COR-L47 (cell line): Measurements from ENCODE around the gene IZUMO4.

Experiments
- DNase-seq: peaks from one replicate; lab custom pipeline; 2025; lab: John Stamatoyannopoulos, UW

Gene IZUMO4

GRCh38 chr19:2108251-2109016 lies 11.7 kb downstream of the IZUMO4 start:
- no peak for DNase-seq

- no peak for DNase-seq
These were observed 12.5 kb downstream of the IZUMO4 start for GRCh38 chr19:2109046-2109864.

- DNase-seq, result no peak
These were observed 14.1 kb downstream of the IZUMO4 start for GRCh38 chr19:2110822-2111221.

GRCh38 chr19:2111425-2111824 lies 14.7 kb downstream of the IZUMO4 start:
- DNase-seq, result no peak

GRCh38 chr19:2111886-2112285 lies 15.2 kb downstream of the IZUMO4 start:
- no peak for DNase-seq

- no peak for DNase-seq
These were observed 16.0 kb downstream of the IZUMO4 start for GRCh38 chr19:2112516-2113320.

- DNase-seq, result no peak
These were observed 16.9 kb downstream of the IZUMO4 start for GRCh38 chr19:2113439-2114211.

GRCh38 chr19:2114218-2114617 lies 17.5 kb downstream of the IZUMO4 start:
- no peak for DNase-seq

- no peak for DNase-seq
These were observed 18.1 kb downstream of the IZUMO4 start for GRCh38 chr19:2114821-2115220.

- DNase-seq, result no peak
These were observed 18.6 kb downstream of the IZUMO4 start for GRCh38 chr19:2115324-2115723.

- DNase-seq, result no peak
These were observed 19.3 kb downstream of the IZUMO4 start for GRCh38 chr19:2115911-2116426.

- no peak for DNase-seq
These were observed 19.8 kb downstream of the IZUMO4 start for GRCh38 chr19:2116507-2116906.

GRCh38 chr19:2117215-2117960 lies 20.7 kb downstream of the IZUMO4 start:
- no peak for DNase-seq

GRCh38 chr19:2118438-2118837 lies 21.7 kb downstream of the IZUMO4 start:
- no peak for DNase-seq

GRCh38 chr19:2119921-2120785 lies 23.4 kb downstream of the IZUMO4 start:
- DNase-seq, result no peak

- DNase-seq, result no peak
These were observed 24.1 kb downstream of the IZUMO4 start for GRCh38 chr19:2120821-2121220.

- DNase-seq, result no peak
These were observed 24.8 kb downstream of the IZUMO4 start for GRCh38 chr19:2121416-2122051.

- no peak for DNase-seq
These were observed 25.5 kb downstream of the IZUMO4 start for GRCh38 chr19:2122251-2122650.

- no peak for DNase-seq
These were observed 26.3 kb downstream of the IZUMO4 start for GRCh38 chr19:2122982-2123381.
